ENCODE data around the gene CHI3L1.

CHI3L1 gene

DNA sequence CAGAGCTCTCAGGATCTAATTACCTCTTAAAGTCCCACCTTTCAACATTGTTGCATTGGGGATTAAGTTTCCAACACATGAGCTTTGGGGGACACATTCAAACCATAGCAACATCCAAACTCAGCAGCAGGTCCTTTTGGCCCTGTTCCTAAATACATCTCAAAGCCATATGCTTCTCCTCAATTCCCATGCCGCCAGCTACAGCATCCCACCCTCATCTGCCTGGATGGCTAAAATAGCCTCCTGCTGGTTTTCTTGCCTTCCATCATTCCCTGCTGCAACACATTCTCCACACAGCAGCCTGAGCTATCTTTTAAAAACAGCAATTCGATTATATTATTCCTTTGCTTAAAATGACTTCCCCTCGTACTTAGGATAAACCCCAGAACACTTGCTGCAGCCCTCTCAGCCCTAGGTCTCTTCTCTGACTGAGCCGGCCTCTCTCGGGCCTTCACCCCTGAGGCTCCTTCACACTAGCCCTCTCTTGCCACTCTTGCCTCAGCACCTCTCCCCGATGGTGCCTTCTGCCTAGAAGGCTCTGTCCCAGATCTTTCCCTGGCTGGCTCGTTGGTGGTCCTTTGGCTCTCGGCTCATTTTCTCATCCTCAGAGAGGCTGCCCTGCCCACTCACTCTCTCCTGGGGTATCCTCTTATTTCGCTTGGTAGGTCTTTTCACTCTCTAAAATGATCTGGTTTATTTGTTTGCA, 27.4 kb downstream of the CHI3L1 start:
- Histone ChIP-seq H3K9ac (ENCODE audit: low read depth, low read length) (no peak overlapping the region), H3K4me1 (ENCODE audit: insufficient read depth, low read length) (no peaks in the 10 kb centered on the region), H2AFZ (ENCODE audit: low read depth, low read length) (no peak overlapping the region), H3K4me3 (ENCODE audit: low read depth in 1 of 2, low read length in 2 of 2) (no peak overlapping the region), H3K27ac (ENCODE audit: low read length) (no peak overlapping the region), H3K79me2 (ENCODE audit: insufficient read depth, low read length) (no peaks in the 10 kb centered on the region), H3K36me3 (ENCODE audit: insufficient read depth, low read length) (no peaks in the 10 kb centered on the region), H3K27me3 (ENCODE audit: insufficient read depth, low read length, poor library complexity) (peaks cover 23% of the 10 kb centered on the region), H3K4me2 (ENCODE audit: insufficient read depth, low read length) (no peak overlapping the region), H4K20me1 (ENCODE audit: insufficient read depth, low read length) (no peaks in the 10 kb centered on the region; the same call in none of the 2 replicates), H3K9me3 (ENCODE audit: insufficient read depth, low read length, severe bottlenecking) (no peaks in the 10 kb centered on the region)
- ATAC-seq (ENCODE audit: insufficient read depth, low read depth) = no peak
- DNase-seq = no peak
- no peak for TF ChIP-seq EZH2 (IDR thresholded peaks at IDR 0.05; ENCODE audit: borderline replicate concordance, low read depth, low read length, severe bottlenecking)
- TF ChIP-seq, protein P1, sequence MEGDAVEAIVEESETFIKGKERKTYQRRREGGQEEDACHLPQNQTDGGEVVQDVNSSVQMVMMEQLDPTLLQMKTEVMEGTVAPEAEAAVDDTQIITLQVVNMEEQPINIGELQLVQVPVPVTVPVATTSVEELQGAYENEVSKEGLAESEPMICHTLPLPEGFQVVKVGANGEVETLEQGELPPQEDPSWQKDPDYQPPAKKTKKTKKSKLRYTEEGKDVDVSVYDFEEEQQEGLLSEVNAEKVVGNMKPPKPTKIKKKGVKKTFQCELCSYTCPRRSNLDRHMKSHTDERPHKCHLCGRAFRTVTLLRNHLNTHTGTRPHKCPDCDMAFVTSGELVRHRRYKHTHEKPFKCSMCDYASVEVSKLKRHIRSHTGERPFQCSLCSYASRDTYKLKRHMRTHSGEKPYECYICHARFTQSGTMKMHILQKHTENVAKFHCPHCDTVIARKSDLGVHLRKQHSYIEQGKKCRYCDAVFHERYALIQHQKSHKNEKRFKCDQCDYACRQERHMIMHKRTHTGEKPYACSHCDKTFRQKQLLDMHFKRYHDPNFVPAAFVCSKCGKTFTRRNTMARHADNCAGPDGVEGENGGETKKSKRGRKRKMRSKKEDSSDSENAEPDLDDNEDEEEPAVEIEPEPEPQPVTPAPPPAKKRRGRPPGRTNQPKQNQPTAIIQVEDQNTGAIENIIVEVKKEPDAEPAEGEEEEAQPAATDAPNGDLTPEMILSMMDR (IDR thresholded peaks at IDR 0.05; ENCODE audit: borderline replicate concordance, extremely low read depth, low read length, poor library complexity, severe bottlenecking) = no peak

DNA sequence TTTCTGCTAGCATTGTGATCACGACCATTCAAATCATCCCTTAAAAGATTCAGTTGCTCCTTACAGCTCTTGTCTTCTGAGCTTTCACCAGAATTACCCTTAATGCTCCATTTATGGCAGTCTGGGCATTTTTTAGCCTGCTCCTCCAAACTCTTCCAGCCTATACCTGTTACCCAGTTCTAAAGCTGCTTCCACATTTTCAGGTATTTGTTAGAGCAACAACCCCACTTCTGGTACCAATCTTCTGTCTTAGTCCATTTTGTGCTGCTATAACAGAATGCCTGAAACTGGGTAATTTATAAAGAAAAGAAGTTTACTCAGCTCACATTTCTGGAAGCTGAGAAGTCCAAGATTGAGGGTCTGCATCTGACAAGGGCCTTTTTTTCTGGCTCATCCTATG, 28.1 kb downstream of the CHI3L1 start:
- Histone ChIP-seq H2AFZ (ENCODE audit: low read depth, low read length) (no peak overlapping the region), H3K4me3 (ENCODE audit: low read depth in 1 of 2, low read length in 2 of 2) (no peak overlapping the region), H3K9ac (ENCODE audit: low read depth, low read length) (no peak overlapping the region), H3K36me3 (ENCODE audit: insufficient read depth, low read length) (no peaks in the 10 kb centered on the region), H3K9me3 (ENCODE audit: insufficient read depth, low read length, severe bottlenecking) (no peaks in the 10 kb centered on the region), H4K20me1 (ENCODE audit: insufficient read depth, low read length) (no peaks in the 10 kb centered on the region; the same call in none of the 2 replicates), H3K27me3 (ENCODE audit: insufficient read depth, low read length, poor library complexity) (peaks cover 23% of the 10 kb centered on the region), H3K4me2 (ENCODE audit: insufficient read depth, low read length) (no peak overlapping the region), H3K27ac (ENCODE audit: low read length) (no peak overlapping the region), H3K79me2 (ENCODE audit: insufficient read depth, low read length) (no peaks in the 10 kb centered on the region), H3K4me1 (ENCODE audit: insufficient read depth, low read length) (no peaks in the 10 kb centered on the region)
- no peak for TF ChIP-seq EZH2 (IDR thresholded peaks at IDR 0.05; ENCODE audit: borderline replicate concordance, low read depth, low read length, severe bottlenecking)
- TF ChIP-seq, protein P1 (IDR thresholded peaks at IDR 0.05; ENCODE audit: borderline replicate concordance, extremely low read depth, low read length, poor library complexity, severe bottlenecking) = no peak
- DNase-seq = no peak
- ATAC-seq (ENCODE audit: insufficient read depth, low read depth) = no peak

DNA sequence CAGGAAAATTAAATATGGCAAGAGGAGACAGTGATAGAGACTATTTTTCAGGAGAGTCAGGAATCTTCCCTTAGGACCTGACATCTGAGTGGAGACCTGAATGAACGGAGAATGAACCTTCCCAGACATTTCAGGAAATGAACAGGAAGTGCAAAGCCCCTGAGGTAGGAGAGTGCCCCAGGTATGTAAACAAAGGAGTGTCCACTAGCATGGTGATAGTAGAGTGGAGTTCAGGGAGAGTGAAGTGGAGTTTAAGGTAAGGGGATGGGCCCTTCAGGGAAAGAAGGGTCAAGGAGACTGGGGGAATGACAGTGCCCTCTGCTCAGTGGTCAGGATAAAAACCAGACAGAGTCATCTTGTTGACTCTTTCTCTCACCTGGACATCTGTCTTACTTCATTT, 30.2 kb downstream of the CHI3L1 start:
- ATAC-seq (ENCODE audit: insufficient read depth, low read depth) (no peak), DNase-seq (no peak)
- no peak overlapping the region for H3K9ac ChIP-seq (ENCODE audit: low read depth, low read length)
- peaks cover 20% of the 10 kb centered on the region for H3K27me3 ChIP-seq (ENCODE audit: insufficient read depth, low read length, poor library complexity)
- no peaks in the 10 kb centered on the region; the same call in 1 of the 2 replicates for H4K20me1 ChIP-seq (ENCODE audit: insufficient read depth, low read length)
- H3K4me3 ChIP-seq (ENCODE audit: low read depth in 1 of 2, low read length in 2 of 2) = no peak overlapping the region
- H3K4me1 ChIP-seq (ENCODE audit: insufficient read depth, low read length) = no peaks in the 10 kb centered on the region
- H3K9me3 ChIP-seq (ENCODE audit: insufficient read depth, low read length, severe bottlenecking) = no peaks in the 10 kb centered on the region
- TF ChIP-seq, protein P1 (IDR thresholded peaks at IDR 0.05; ENCODE audit: borderline replicate concordance, extremely low read depth, low read length, poor library complexity, severe bottlenecking) = no peak
- TF ChIP-seq EZH2 (IDR thresholded peaks at IDR 0.05; ENCODE audit: borderline replicate concordance, low read depth, low read length, severe bottlenecking) = no peak
- H3K4me2 ChIP-seq (ENCODE audit: insufficient read depth, low read length) = no peak overlapping the region
- H3K36me3 ChIP-seq (ENCODE audit: insufficient read depth, low read length) = no peaks in the 10 kb centered on the region
- no peak overlapping the region for H3K27ac ChIP-seq (ENCODE audit: low read length)
- no peak overlapping the region for H2AFZ ChIP-seq (ENCODE audit: low read depth, low read length)
- no peaks in the 10 kb centered on the region for H3K79me2 ChIP-seq (ENCODE audit: insufficient read depth, low read length)

All from DND-41 (cell line).